ENCODE results near the gene TMEM31. TPM values are rescaled to one million over a fixed set of nuclear protein-coding genes. Genes with fewer than 3 reads are reported as not detected.

The TMEM31 gene
- total and polyA plus RNA-seq, 2 donors (not counting 1 experiment from before 2014, with no cell fraction given): 0.25 TPM; not detected in 1

DNA sequence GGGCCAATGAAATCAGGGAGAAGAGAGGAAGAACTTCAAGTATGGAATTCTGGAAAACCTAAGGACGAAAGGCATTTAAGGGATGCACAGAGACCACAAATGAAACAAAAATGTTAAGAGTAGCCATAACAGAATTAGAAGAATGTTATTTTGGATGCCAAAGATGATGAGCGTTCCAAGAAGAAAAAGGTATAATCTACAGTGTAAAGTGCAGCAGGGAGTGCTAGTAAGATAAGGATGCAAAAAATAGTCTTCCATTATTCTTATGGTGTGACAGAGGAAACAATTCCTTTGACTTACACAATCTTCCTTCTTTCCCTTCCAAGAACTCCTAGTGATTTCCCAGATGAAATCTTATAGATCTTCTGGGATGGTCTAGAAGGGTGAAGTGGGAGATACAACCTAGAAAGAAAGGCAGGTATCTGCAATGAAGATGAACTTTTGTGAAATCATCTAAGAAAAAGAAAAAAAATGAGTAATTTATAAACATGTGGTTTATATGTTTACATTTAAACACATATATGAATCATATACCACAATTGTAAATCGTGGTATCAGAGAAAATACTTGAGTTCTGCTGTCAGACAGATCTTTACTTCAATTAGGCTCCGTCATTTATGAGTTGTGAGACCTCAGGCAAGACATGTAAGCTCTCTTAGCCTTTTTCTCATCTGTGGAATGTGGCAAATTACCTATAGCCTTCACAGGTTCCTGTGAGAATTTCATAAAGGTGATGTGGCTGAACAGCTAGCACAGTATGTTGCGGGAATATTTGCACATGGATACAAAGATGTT lies 32.3 kb upstream of the TMEM31 start:
- CTCF ChIA-PET: no interaction called here
- intact Hi-C loops (cut with micrococcal nuclease): no loop called here
- WGBS (ENCODE audit: insufficient coverage): 100% methylated on average over 1 of the region's 5 CpGs
- Mint-ChIP-seq H3K4me1 (no peaks in the 10 kb centered on the region), H3K9me3 (ENCODE audit: insufficient read depth) (no peaks in the 10 kb centered on the region), H3K4me3 (no peak overlapping the region), H3K27ac (no peak overlapping the region), H3K27me3 (no peaks in the 10 kb centered on the region)
- H3K79me2 ChIP-seq (ENCODE audit: control insufficient read depth, insufficient read depth, low read length): no peaks in the 10 kb centered on the region
- H3K27ac ChIP-seq (ENCODE audit: low read length in 2 of 2): no peak overlapping the region
- POLR2A ChIA-PET: no interaction called here
- H2AFZ ChIP-seq (ENCODE audit: insufficient read depth, low read depth, low read length, poor library complexity, severe bottlenecking): no peak overlapping the region
- H3K9me3 ChIP-seq (ENCODE audit: control extremely low read depth in 1 of 3, control insufficient read depth in 2 of 3, insufficient read depth in 1 of 3, low read length in 2 of 3): no peaks in the 10 kb centered on the region
- no peaks in the 10 kb centered on the region for H4K20me1 ChIP-seq (ENCODE audit: control insufficient read depth, insufficient read depth, low read length, poor library complexity, severe bottlenecking)
- no peak overlapping the region for H3K9ac ChIP-seq (ENCODE audit: low read length)
- DNase-seq (no peak), ATAC-seq (ENCODE audit: low read depth) (no peak)
- peaks cover 0 to 36% of the 10 kb centered on the region in 2 experiments for H3K36me3 ChIP-seq (replicated peaks in 1 of 2; ENCODE audit: control extremely low read depth in 1 of 2, control insufficient read depth in 1 of 2, extremely low read depth in 1 of 2, insufficient read depth in 2 of 2, low read length in 1 of 2)
- no peak overlapping the region for H3K4me2 ChIP-seq (replicated peaks; ENCODE audit: low read depth, low read length, poor library complexity, severe bottlenecking)
- TF ChIP-seq, protein P1, sequence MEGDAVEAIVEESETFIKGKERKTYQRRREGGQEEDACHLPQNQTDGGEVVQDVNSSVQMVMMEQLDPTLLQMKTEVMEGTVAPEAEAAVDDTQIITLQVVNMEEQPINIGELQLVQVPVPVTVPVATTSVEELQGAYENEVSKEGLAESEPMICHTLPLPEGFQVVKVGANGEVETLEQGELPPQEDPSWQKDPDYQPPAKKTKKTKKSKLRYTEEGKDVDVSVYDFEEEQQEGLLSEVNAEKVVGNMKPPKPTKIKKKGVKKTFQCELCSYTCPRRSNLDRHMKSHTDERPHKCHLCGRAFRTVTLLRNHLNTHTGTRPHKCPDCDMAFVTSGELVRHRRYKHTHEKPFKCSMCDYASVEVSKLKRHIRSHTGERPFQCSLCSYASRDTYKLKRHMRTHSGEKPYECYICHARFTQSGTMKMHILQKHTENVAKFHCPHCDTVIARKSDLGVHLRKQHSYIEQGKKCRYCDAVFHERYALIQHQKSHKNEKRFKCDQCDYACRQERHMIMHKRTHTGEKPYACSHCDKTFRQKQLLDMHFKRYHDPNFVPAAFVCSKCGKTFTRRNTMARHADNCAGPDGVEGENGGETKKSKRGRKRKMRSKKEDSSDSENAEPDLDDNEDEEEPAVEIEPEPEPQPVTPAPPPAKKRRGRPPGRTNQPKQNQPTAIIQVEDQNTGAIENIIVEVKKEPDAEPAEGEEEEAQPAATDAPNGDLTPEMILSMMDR (IDR thresholded peaks at IDR 0.05): no peak
- no peak for TF ChIP-seq EZH2 (IDR thresholded peaks at IDR 0.05; ENCODE audit: borderline replicate concordance, insufficient read depth, low read depth, low read length, poor library complexity, severe bottlenecking)
- H3K4me3 ChIP-seq (ENCODE audit: control extremely low read depth in 1 of 5, extremely low read depth in 1 of 5, insufficient read depth in 1 of 5, low read depth in 2 of 5, low read length in 4 of 5): no peak overlapping the region
- H3K27me3 ChIP-seq (replicated peaks in 1 of 4; ENCODE audit: control extremely low read depth in 1 of 4, control insufficient read depth in 3 of 4, insufficient read depth in 4 of 4, low read length in 3 of 4): no peaks in the 10 kb centered on the region
- no peaks in the 10 kb centered on the region for H3K4me1 ChIP-seq (ENCODE audit: control insufficient read depth in 2 of 2, insufficient read depth in 2 of 2, low read length in 2 of 2)

DNA sequence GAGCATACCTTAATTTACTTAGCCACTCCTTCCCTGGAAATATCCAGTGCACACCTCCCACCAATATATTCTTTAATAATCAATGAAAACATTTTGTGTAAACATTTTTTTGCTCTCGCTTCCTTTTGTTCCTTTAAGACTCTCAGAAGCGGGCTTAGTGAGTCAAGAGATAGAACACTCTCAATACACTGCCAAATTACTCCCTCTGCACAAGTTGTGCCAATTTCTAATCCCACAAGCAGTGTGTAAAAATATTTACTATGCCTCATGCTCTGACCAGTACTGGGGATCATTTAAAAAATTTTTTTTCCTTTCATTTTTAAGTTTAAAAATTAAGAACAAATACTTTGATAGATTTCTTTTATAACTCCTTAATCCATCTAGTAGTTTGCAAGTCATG lies 29.3 kb upstream of the TMEM31 start:
- Mint-ChIP-seq H3K9me3 (ENCODE audit: insufficient read depth) (no peaks in the 10 kb centered on the region), H3K27ac (no peak overlapping the region), H3K4me1 (peaks cover 7% of the 10 kb centered on the region), H3K27me3 (no peaks in the 10 kb centered on the region), H3K4me3 (no peak overlapping the region)
- no peak overlapping the region for H2AFZ ChIP-seq (ENCODE audit: insufficient read depth, low read depth, low read length, poor library complexity, severe bottlenecking)
- CTCF ChIA-PET: no interaction called here
- H3K4me2 ChIP-seq (replicated peaks; ENCODE audit: low read depth, low read length, poor library complexity, severe bottlenecking): no peak overlapping the region
- H3K27ac ChIP-seq (ENCODE audit: low read length in 2 of 2): no peak overlapping the region
- no peaks in the 10 kb centered on the region for H3K27me3 ChIP-seq (replicated peaks in 1 of 4; ENCODE audit: control extremely low read depth in 1 of 4, control insufficient read depth in 3 of 4, insufficient read depth in 4 of 4, low read length in 3 of 4)
- H3K9ac ChIP-seq (ENCODE audit: low read length): no peak overlapping the region
- peaks cover 5% of the 10 kb centered on the region for H3K79me2 ChIP-seq (ENCODE audit: control insufficient read depth, insufficient read depth, low read length)
- intact Hi-C loops (cut with micrococcal nuclease): loop anchor here (10.0 kb wide), 1 partner anchor 127 kb away; no protein-coding TSS in a partner anchor
- H4K20me1 ChIP-seq (ENCODE audit: control insufficient read depth, insufficient read depth, low read length, poor library complexity, severe bottlenecking): no peaks in the 10 kb centered on the region
- WGBS (ENCODE audit: insufficient coverage): no CpG with 5 or more reads among the region's 2 CpGs
- POLR2A ChIA-PET: no interaction called here
- DNase-seq: no peak
- TF ChIP-seq, protein P1 (IDR thresholded peaks at IDR 0.05): no peak
- no peak for TF ChIP-seq EZH2 (IDR thresholded peaks at IDR 0.05; ENCODE audit: borderline replicate concordance, insufficient read depth, low read depth, low read length, poor library complexity, severe bottlenecking)
- H3K4me1 ChIP-seq (ENCODE audit: control insufficient read depth in 2 of 2, insufficient read depth in 2 of 2, low read length in 2 of 2): peaks cover 3 to 4% of the 10 kb centered on the region in 2 donors
- ATAC-seq (ENCODE audit: low read depth): no peak
- no peak overlapping the region for H3K4me3 ChIP-seq (ENCODE audit: control extremely low read depth in 1 of 5, extremely low read depth in 1 of 5, insufficient read depth in 1 of 5, low read depth in 2 of 5, low read length in 4 of 5)
- peaks cover 0 to 40% of the 10 kb centered on the region in 2 experiments for H3K36me3 ChIP-seq (replicated peaks in 1 of 2; ENCODE audit: control extremely low read depth in 1 of 2, control insufficient read depth in 1 of 2, extremely low read depth in 1 of 2, insufficient read depth in 2 of 2, low read length in 1 of 2)
- H3K9me3 ChIP-seq (ENCODE audit: control extremely low read depth in 1 of 3, control insufficient read depth in 2 of 3, insufficient read depth in 1 of 3, low read length in 2 of 3): no peaks in the 10 kb centered on the region

Measured in B cell (primary cell).